ENCODE data around the gene H19.

Gene H19

GRCh38 chr11:1997755-1998154, at the start of gene H19:
H19 (minus strand) TSS chr11:1997842.
- CTCF ChIA-PET: no interaction called here
- POLR2A ChIA-PET: no interaction called here
- no peak for DNase-seq (ENCODE audit: extremely low spot score)
- TF ChIP-seq FOXM1 (IDR thresholded peaks at IDR 0.05; ENCODE audit: borderline replicate concordance) (no peak), CTBP1 (IDR thresholded peaks at IDR 0.05; ENCODE audit: borderline replicate concordance) (no peak), ELF4 (IDR thresholded peaks at IDR 0.05) (no peak), PKNOX1 (IDR thresholded peaks at IDR 0.05) (no peak), SP1 (IDR thresholded peaks at IDR 0.05) (no peak), BHLHE40 (IDR thresholded peaks at IDR 0.05; ENCODE audit: borderline replicate concordance) (no peak), TARDBP (IDR thresholded peaks at IDR 0.05) (no peak), NFRKB (IDR thresholded peaks at IDR 0.05) (no peak), LEF1 (IDR thresholded peaks at IDR 0.05; ENCODE audit: borderline replicate concordance) (no peak), L3MBTL2 (conservative IDR thresholded peaks at IDR 0.05) (no peak), ARNT (IDR thresholded peaks at IDR 0.05) (no peak), FOXA1 (IDR thresholded peaks at IDR 0.05) (no peak), ZNF384 (IDR thresholded peaks at IDR 0.05) (no peak), HDGF (IDR thresholded peaks at IDR 0.05; ENCODE audit: borderline replicate concordance) (no peak), SUZ12 (IDR thresholded peaks at IDR 0.05) (no peak), FOXK2 (IDR thresholded peaks at IDR 0.05) (no peak)

DNA sequence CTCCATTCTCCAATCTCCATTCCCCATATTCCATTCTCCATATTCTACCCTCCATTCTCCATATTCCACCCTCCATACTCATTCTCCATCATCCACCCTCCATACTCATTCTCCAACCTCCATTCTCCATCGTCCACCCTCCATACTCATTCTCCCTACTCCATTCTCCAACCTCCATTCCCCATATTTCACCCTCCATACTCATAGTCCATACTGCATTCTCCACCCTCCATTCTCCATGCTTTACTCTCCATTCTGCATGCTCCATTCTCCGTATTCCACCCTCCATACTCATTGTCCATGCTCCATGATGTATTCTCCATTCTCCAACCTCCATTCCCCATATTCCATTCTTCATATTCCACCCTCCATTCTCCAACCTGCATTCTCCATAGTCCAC, 44.3 kb upstream of the H19 start:
- TF ChIP-seq NFRKB (IDR thresholded peaks at IDR 0.05): no peak
- TF ChIP-seq ELF4 (IDR thresholded peaks at IDR 0.05): no peak
- no peak for TF ChIP-seq TARDBP (IDR thresholded peaks at IDR 0.05)
- no peak for TF ChIP-seq ARNT (IDR thresholded peaks at IDR 0.05)
- no peak for TF ChIP-seq SUZ12 (IDR thresholded peaks at IDR 0.05)
- no peak for TF ChIP-seq BHLHE40 (IDR thresholded peaks at IDR 0.05; ENCODE audit: borderline replicate concordance)
- no peak for TF ChIP-seq LEF1 (IDR thresholded peaks at IDR 0.05; ENCODE audit: borderline replicate concordance)
- no peak for TF ChIP-seq ZNF384 (IDR thresholded peaks at IDR 0.05)
- no peak for TF ChIP-seq FOXM1 (IDR thresholded peaks at IDR 0.05; ENCODE audit: borderline replicate concordance)
- TF ChIP-seq SP1 (IDR thresholded peaks at IDR 0.05): no peak
- TF ChIP-seq L3MBTL2 (conservative IDR thresholded peaks at IDR 0.05): no peak
- no peak for TF ChIP-seq CTBP1 (IDR thresholded peaks at IDR 0.05; ENCODE audit: borderline replicate concordance)
- TF ChIP-seq FOXK2 (IDR thresholded peaks at IDR 0.05): no peak
- TF ChIP-seq HDGF (IDR thresholded peaks at IDR 0.05; ENCODE audit: borderline replicate concordance): no peak
- TF ChIP-seq PKNOX1 (IDR thresholded peaks at IDR 0.05): no peak
- TF ChIP-seq FOXA1 (IDR thresholded peaks at IDR 0.05): no peak
- CTCF ChIA-PET: no interaction called here
- DNase-seq (ENCODE audit: extremely low spot score): no peak
- POLR2A ChIA-PET: no interaction called here

DNA sequence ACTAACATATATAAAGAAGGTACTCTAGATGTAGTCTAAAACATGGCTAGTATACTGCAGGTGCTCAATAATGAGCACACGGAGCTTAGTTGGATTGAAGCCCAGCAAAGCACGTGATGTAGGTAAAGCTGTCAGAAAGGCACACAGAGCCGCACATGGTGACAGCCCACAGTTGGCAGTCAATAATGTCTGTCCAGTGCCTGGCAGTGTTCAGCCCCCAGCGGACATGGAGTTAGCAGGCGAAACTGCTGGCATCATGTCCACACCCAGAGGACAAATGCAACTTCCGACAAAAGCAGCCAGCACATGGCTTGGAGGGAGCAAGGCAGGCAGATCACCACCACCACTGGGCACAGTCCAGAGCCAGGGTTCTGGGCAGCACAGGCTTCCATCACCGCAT, 43.5 kb upstream of the H19 start:
- ChIA-PET POLR2A (no interaction called here), CTCF (interaction anchor here (1.2 kb wide), 1 partner anchor 110 kb away, joined by 4 read pairs; no protein-coding TSS in a partner anchor)
- DNase-seq (ENCODE audit: extremely low spot score): no peak
- TF ChIP-seq FOXM1 (IDR thresholded peaks at IDR 0.05; ENCODE audit: borderline replicate concordance) (no peak), L3MBTL2 (conservative IDR thresholded peaks at IDR 0.05) (no peak), BHLHE40 (IDR thresholded peaks at IDR 0.05; ENCODE audit: borderline replicate concordance) (no peak), PKNOX1 (IDR thresholded peaks at IDR 0.05) (no peak), SP1 (IDR thresholded peaks at IDR 0.05) (no peak), TARDBP (IDR thresholded peaks at IDR 0.05) (no peak), ARNT (IDR thresholded peaks at IDR 0.05) (no peak), CTBP1 (IDR thresholded peaks at IDR 0.05; ENCODE audit: borderline replicate concordance) (no peak), ZNF384 (IDR thresholded peaks at IDR 0.05) (no peak), SUZ12 (IDR thresholded peaks at IDR 0.05) (no peak)

DNA sequence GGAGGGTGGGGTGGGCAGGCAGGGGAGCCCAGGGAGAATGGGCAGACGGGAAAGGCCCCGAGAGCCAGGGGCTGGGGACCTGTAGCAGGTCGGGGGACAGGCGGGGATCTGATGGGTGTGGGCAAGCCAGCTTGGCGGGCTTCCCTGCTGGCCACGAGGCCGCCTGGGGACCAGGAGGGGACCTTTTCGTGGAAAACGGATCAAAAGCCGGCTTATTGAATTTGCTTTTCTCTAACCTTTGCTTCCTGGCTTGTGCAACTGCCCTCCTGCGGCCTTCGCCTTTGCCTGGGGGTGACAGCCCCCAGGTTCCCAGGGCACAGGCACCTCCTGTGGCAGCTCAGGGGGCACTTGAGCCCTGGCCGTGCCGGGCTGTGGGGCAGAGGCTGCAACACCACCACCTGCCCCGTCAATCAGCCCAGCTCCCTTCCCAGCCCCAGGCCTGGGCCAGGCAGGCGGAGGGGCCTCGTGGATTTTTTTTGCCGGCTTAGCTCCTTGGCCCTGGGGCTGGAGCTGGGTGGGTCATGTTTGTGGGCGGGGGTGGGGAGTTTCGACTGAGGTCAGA, 41.6 kb upstream of the H19 start:
- CTCF ChIA-PET: interaction anchor here (7.7 kb wide), 1 partner anchor 111 kb away, joined by 120 read pairs; no protein-coding TSS in a partner anchor
- DNase-seq (ENCODE audit: extremely low spot score): no peak
- TF ChIP-seq LEF1 (IDR thresholded peaks at IDR 0.05; ENCODE audit: borderline replicate concordance): no peak
- POLR2A ChIA-PET: no interaction called here

DNA sequence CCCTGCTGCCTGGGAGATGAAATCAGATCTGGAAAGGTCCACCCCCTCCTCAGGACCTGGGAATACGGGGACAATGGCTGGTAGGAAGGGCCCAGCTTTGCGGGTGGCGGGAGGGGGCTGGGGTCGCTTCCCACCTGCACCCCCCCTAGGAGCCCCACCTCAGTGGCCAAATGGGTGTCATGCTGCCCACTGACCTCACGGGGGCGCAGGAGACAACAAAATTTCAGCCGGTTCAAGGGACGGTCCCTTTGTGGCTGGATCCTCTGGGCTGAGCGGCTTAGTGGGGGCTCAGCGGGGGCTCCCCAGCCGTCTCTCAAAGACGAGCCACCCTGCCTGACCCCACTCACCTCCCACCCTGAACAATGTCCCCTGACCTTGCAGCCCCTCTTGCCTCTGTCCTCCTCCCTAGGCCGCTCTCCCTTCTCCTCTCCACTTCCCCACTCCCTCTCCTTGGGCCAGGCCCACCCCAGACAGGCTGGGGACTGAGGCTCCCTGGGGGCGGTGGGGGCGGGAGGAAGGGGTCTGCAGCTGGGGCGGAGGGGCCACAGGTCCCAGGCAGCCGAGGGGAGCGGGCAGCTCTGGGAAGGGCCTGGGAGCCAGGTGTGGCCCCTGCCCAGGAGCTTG, 39.3 kb upstream of the H19 start:
- ChIA-PET POLR2A (no interaction called here), CTCF (interaction anchor here (0.9 to 7.7 kb wide), 7 partner anchors 104 to 155 kb away, joined by 3 to 120 read pairs (median 4); no protein-coding TSS in a partner anchor)
- no peak for TF ChIP-seq ELF4 (IDR thresholded peaks at IDR 0.05)
- no peak for DNase-seq (ENCODE audit: extremely low spot score)

GRCh38 chr11:2035382-2035781, 37.7 kb upstream of the H19 start:
- no peak for DNase-seq (ENCODE audit: extremely low spot score)
- no peak for TF ChIP-seq ZNF384 (IDR thresholded peaks at IDR 0.05)
- no peak for TF ChIP-seq ARNT (IDR thresholded peaks at IDR 0.05)
- no peak for TF ChIP-seq SP1 (IDR thresholded peaks at IDR 0.05)
- no peak for TF ChIP-seq PKNOX1 (IDR thresholded peaks at IDR 0.05)
- TF ChIP-seq NFRKB (IDR thresholded peaks at IDR 0.05): no peak
- no peak for TF ChIP-seq BHLHE40 (IDR thresholded peaks at IDR 0.05; ENCODE audit: borderline replicate concordance)
- TF ChIP-seq ELF4 (IDR thresholded peaks at IDR 0.05): no peak
- no peak for TF ChIP-seq HDGF (IDR thresholded peaks at IDR 0.05; ENCODE audit: borderline replicate concordance)
- TF ChIP-seq FOXK2 (IDR thresholded peaks at IDR 0.05): no peak
- TF ChIP-seq SUZ12 (IDR thresholded peaks at IDR 0.05): no peak
- no peak for TF ChIP-seq FOXM1 (IDR thresholded peaks at IDR 0.05; ENCODE audit: borderline replicate concordance)
- no peak for TF ChIP-seq CTBP1 (IDR thresholded peaks at IDR 0.05; ENCODE audit: borderline replicate concordance)
- ChIA-PET POLR2A (no interaction called here), CTCF (interaction anchor here (0.8 to 7.7 kb wide), 4 partner anchors 66 to 122 kb away, joined by 3 to 120 read pairs (median 4); no protein-coding TSS in a partner anchor)

Measured in HEK293T (cell line).